Endothelial cell of umbilical vein (primary cell): Measurements from ENCODE around the gene CHD5. TPM values are rescaled to one million over a fixed set of nuclear protein-coding genes. Genes with fewer than 3 reads are reported as not detected.

Experiments used
- BruUV-seq: library from RNA; stranded (reverse); fragments of 400-500 nt; replicated peaks from 2 replicates; lab custom pipeline; 2021; lab: Mats Ljungman, UMichigan
- CTCF ChIA-PET: fragments of 300-600, 350-600 bp; sonication (Branson Sonifier 250); formaldehyde crosslinking; loops from one replicate; lab custom pipeline; 2021; ENCODE audit warnings: antibody characterized with exemption, inconsistent platforms; lab: Charles Lee
- POLR2A ChIA-PET: fragments of 300-600, 350-600 bp; sonication (Branson Sonifier 250); formaldehyde crosslinking; loops from one replicate; lab custom pipeline; 2021; ENCODE audit warnings: antibody characterized with exemption, inconsistent platforms; lab: Charles Lee
- DNase-seq: peaks from one replicate; pipeline ENCODE4 v3.0.0-alpha.2; 2011; ENCODE audit warnings: low read depth, low spot score
- FAIRE-seq: peaks from 2 replicates; lab custom pipeline; 2011; peaks lifted over from hg19 to GRCh38; lab: Jason Lieb, UNC
- H2AFZ ChIP-seq: 2 replicates; pipeline ENCODE4 v1.6.0; 2012; ENCODE audit warnings: low read depth, low read length, control low read depth, inconsistent platforms
- H3K27ac ChIP-seq: 2 replicates; pipeline ENCODE4 v1.5.1; 2011; ENCODE audit warnings: low read depth, mild to moderate bottlenecking, control low read depth, low read length, moderate library complexity; ENCODE audit not compliant: insufficient read depth
- H3K27me3 ChIP-seq, 2 experiments: 2 replicates each; pipeline versions ENCODE4 v1.6.0 to v1.6.1; 2011; ENCODE audit warnings: low read length in 2 of 2, mixed read lengths in 1 of 2; ENCODE audit not compliant: control insufficient read depth in 2 of 2, insufficient read depth in 2 of 2
- H3K36me3 ChIP-seq, 2 experiments: 2 replicates in 1 of 2; 3 replicates in 1 of 2; pipeline ENCODE4 v1.5.1; 2011; ENCODE audit warnings: low read length in 2 of 2, mild to moderate bottlenecking in 1 of 2, moderate library complexity in 1 of 2; ENCODE audit not compliant: control insufficient read depth in 2 of 2, insufficient read depth in 2 of 2; ENCODE audit errors: extremely low read depth in 1 of 2
- H3K4me1 ChIP-seq: 3 replicates; pipeline ENCODE4 v1.5.1; 2011; ENCODE audit warnings: mild to moderate bottlenecking, low read length; ENCODE audit not compliant: control insufficient read depth, insufficient read depth; ENCODE audit errors: extremely low read depth
- H3K4me2 ChIP-seq: 2 replicates; pipeline ENCODE4 v1.6.1; 2011; ENCODE audit warnings: low read length, control low read depth, mixed read lengths; ENCODE audit not compliant: insufficient read depth
- H3K4me3 ChIP-seq, 3 experiments: fragments of 200-600 bp in 1 of 3; sonication (generic), shearing (Covaris generic) in 1 of 3; replicated peaks in 1 of 3; 2 replicates each; pipeline ENCODE4 v1.5.1; 2011 to 2016; ENCODE audit warnings: control low read depth in 3 of 3, low read length in 3 of 3, mild to moderate bottlenecking in 2 of 3, inconsistent platforms in 1 of 3, low read depth in 1 of 3, moderate library complexity in 1 of 3; ENCODE audit not compliant: insufficient read depth in 1 of 3
- H3K79me2 ChIP-seq: 2 replicates; pipeline ENCODE4 v1.6.0; 2012; ENCODE audit warnings: low read length, inconsistent platforms; ENCODE audit not compliant: control insufficient read depth, insufficient read depth
- H3K9ac ChIP-seq: replicated peaks from 2 replicates; pipeline ENCODE3; 2011; ENCODE audit warnings: low read length, control low read depth; ENCODE audit not compliant: insufficient read depth; ENCODE audit errors: extremely low read depth
- H3K9me1 ChIP-seq: replicated peaks from 3 replicates; pipeline ENCODE4 v1.6.0; 2011; ENCODE audit warnings: mild to moderate bottlenecking, low read length; ENCODE audit not compliant: control insufficient read depth, insufficient read depth; ENCODE audit errors: extremely low read depth
- H3K9me3 ChIP-seq: replicated peaks from 2 replicates; pipeline ENCODE4 v1.5.1; 2012; ENCODE audit warnings: low read length, inconsistent platforms; ENCODE audit not compliant: control insufficient read depth, insufficient read depth
- H4K20me1 ChIP-seq: replicated peaks from 2 replicates; pipeline ENCODE3; 2011; ENCODE audit warnings: mild to moderate bottlenecking, low read length; ENCODE audit not compliant: control insufficient read depth, insufficient read depth; ENCODE audit errors: extremely low read depth
- EZH2 ChIP-seq: IDR thresholded peaks from 2 replicates; pipeline ENCODE4 v1.6.1; 2012; ENCODE audit warnings: borderline replicate concordance, low read depth, mild to moderate bottlenecking, moderate library complexity, low read length, inconsistent platforms; ENCODE audit not compliant: severe bottlenecking
- FOS ChIP-seq: IDR thresholded peaks from 2 replicates; pipeline ENCODE4 v1.6.1; 2011; ENCODE audit warnings: mild to moderate bottlenecking, low read length, moderate library complexity, borderline replicate concordance; ENCODE audit not compliant: insufficient read depth
- JUN ChIP-seq: IDR thresholded peaks from 2 replicates; pipeline ENCODE4 v1.6.1; 2011; ENCODE audit warnings: borderline replicate concordance, low read depth; ENCODE audit not compliant: insufficient read length, insufficient read depth
- dilution Hi-C: fragments of 300-500 bp; cut with MboI; formaldehyde crosslinking; loops from one replicate; pipeline ENCODE4 v1.15.0; 2019; ENCODE audit warnings: low sequenced_read_pairs; ENCODE audit not compliant: extremely low pct_ligation_motif_present
- intact Hi-C: fragments of 100-400 bp; cut with micrococcal nuclease; formaldehyde crosslinking; loops from one replicate; pipeline ENCODE4 v1.10.0; 2022
- polyA plus RNA-seq, 4 experiments: library from polyadenylated mRNA; depleted of rRNA in 3 of 4; stranded (reverse) in 3 of 4; unstranded in 1 of 4; fragments of >200 nt; gene quantifications; 2 replicates each; pipeline versions ENCODE4 v1.2.1 to v1.2.3, GENCODE V29; 2011 to 2012; ENCODE audit warnings: missing spikeins in 1 of 4
- total RNA-seq: library from RNA; stranded (reverse); gene quantifications from 2 replicates; pipeline ENCODE4 v1.2.3, GENCODE V29; 2021
- TF ChIP-seq, protein P1 (sequence below): IDR thresholded peaks from 2 replicates; pipeline ENCODE4 v1.6.1; 2011; ENCODE audit not compliant: insufficient read depth, insufficient read length

CHD5 gene
- total and polyA plus RNA-seq, 2 donors (not counting 3 experiments of a cell fraction or from before 2014, with no cell fraction given): 0.04 to 0.11 TPM

DNA sequence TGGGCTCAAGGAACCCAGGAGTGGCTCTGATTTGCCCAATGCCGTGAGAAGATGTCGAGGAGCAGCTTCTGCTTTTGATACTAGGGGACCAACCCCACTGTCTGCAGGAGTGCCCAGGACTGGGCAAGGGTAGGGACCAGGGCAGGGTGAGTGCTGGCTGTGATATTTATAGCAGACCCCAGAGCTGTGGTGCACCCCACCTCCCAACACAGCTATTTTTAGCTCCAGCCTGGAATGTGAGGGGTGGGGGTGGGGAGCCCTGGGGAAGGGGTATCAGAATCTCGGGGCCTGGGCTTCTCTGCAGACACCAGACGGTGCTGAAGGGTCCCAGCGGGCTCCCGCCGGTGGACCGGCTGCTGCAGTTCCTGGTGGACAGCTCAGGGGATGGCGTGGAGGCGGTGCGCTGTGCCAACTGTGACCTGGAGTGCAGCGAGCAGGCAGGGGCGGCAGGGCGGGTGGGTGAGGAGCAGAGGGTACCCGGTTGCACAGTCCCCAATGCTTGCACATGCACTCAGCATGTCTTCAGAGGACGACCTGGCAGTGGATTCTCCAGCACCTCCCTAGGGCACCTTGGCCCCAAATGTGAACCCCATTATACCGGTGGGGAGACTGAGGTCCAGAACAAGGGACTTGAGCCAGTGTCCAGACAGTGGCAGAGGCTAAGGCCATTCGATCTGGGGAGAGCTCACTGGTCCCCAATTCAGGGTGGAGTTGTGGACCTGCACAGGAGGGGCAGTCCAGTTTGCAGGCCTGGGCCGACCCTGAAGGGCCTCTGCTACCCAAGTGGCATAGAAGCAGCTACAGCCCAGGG is 27.2 kb upstream of the CHD5 start:
- no peaks in the 10 kb centered on the region for H3K79me2 ChIP-seq
- ChIA-PET CTCF (interaction anchor here (1.1 to 4.2 kb wide), 9 partner anchors 9 to 154 kb away, joined by 3 to 30 read pairs (median 7); partner anchors contain the start of gene ICMT), POLR2A (interaction anchor here (0.6 kb wide), 1 partner anchor 39 kb away, joined by 6 read pairs; no protein-coding TSS in a partner anchor)
- dilution Hi-C loops (no loop called here), intact Hi-C loops (loop anchor here (1.0 kb wide), 1 partner anchor 217 kb away; the partner anchor contains the start of gene ESPN)
- no peaks in the 10 kb centered on the region for H3K9me1 ChIP-seq
- H3K4me1 ChIP-seq: peaks cover 22% of the 10 kb centered on the region
- H3K9ac ChIP-seq: no peak overlapping the region
- no peaks in the 10 kb centered on the region for H3K36me3 ChIP-seq
- no peak overlapping the region for H3K27ac ChIP-seq
- H4K20me1 ChIP-seq: no peaks in the 10 kb centered on the region
- H3K4me2 ChIP-seq: no peak overlapping the region
- no peak overlapping the region for H3K4me3 ChIP-seq
- H3K9me3 ChIP-seq: no peaks in the 10 kb centered on the region
- DNase-seq (no peak), FAIRE-seq (no peak)
- H2AFZ ChIP-seq: no peak overlapping the region
- peaks cover 6 to 11% of the 10 kb centered on the region in 2 experiments for H3K27me3 ChIP-seq
- TF ChIP-seq FOS (no peak), JUN (no peak)
- BruUV-seq: no TSS peak

DNA sequence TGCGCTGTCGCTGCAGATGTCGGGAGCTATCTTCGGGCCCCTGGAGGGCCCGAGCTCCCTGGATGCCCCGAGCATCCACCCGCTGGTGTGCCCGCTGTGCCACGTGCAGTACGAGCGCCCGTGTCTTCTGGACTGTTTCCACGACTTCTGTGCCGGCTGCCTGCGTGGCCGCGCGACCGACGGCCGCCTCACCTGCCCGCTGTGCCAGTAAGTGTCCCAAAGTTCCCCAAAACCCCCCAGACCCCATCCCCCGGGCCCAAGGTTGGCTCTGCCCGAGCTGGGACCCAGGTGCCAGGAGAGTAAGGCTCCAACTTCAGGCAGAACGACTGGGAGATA is 26.4 kb upstream of the CHD5 start:
- Histone ChIP-seq H3K4me1 (peaks cover 22% of the 10 kb centered on the region), H2AFZ (peak overlapping the region; percentile 97), H3K36me3 (no peaks in the 10 kb centered on the region), H3K27me3 (peaks cover 6 to 11% of the 10 kb centered on the region in 2 experiments), H3K27ac (no peak overlapping the region), H3K4me3 (peak overlapping the region in 2 of 3 experiments; percentile 38 to 59), H3K9ac (no peak overlapping the region), H3K9me3 (no peaks in the 10 kb centered on the region), H3K4me2 (peak overlapping the region; percentile 76), H4K20me1 (no peaks in the 10 kb centered on the region), H3K79me2 (no peaks in the 10 kb centered on the region), H3K9me1 (no peaks in the 10 kb centered on the region)
- no TSS peak for BruUV-seq
- TF ChIP-seq FOS: no peak
- TF ChIP-seq EZH2: peak; percentile 0
- TF ChIP-seq, protein P1, sequence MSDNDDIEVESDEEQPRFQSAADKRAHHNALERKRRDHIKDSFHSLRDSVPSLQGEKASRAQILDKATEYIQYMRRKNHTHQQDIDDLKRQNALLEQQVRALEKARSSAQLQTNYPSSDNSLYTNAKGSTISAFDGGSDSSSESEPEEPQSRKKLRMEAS: no peak
- DNase-seq (no peak), FAIRE-seq (no peak)
- dilution Hi-C loops: no loop called here
- ChIA-PET POLR2A (no interaction called here), CTCF (interaction anchor here (0.8 to 4.2 kb wide), 16 partner anchors 8 to 216 kb away, joined by 3 to 30 read pairs (median 5); partner anchors contain the start of genes ICMT and NPHP4)
- intact Hi-C loops: no loop called here
